HG02970 (cell line): ENCODE results near the gene WSCD2.

Experiments
- ATAC-seq: cut with Tn5 transposase; IDR thresholded peaks from one replicate; pipeline ENCODE4 v1.9.1; 2021; ENCODE audit warnings: mild to moderate bottlenecking, moderate library complexity, moderate number of reproducible peaks; ENCODE audit not compliant: unreplicated experiment, low FRiP score

Gene WSCD2

GRCh38 chr12:108129017-108129812 is at the start of gene WSCD2:
Gene WSCD2, plus strand, starts transcription at chr12:108129288. Its CDS starts 66,545 bp downstream, at chr12:108195833.
- no peak for ATAC-seq

GRCh38 chr12:108079721-108080120 is 49.4 kb upstream of the WSCD2 start:
- ATAC-seq = no peak

GRCh38 chr12:108080363-108080762 is 48.7 kb upstream of the WSCD2 start:
- no peak for ATAC-seq

GRCh38 chr12:108082485-108082884 is 46.6 kb upstream of the WSCD2 start:
- ATAC-seq = no peak

- no peak for ATAC-seq
Measured at GRCh38 chr12:108087900-108088299, 41.2 kb upstream of the WSCD2 start.

GRCh38 chr12:108090107-108090899 is 38.8 kb upstream of the WSCD2 start:
- ATAC-seq = no peak

GRCh38 chr12:108090932-108091678 is 38.0 kb upstream of the WSCD2 start:
- no peak for ATAC-seq

- ATAC-seq = no peak
Measured at GRCh38 chr12:108091679-108092051, 37.4 kb upstream of the WSCD2 start.

- no peak for ATAC-seq
Measured at GRCh38 chr12:108093209-108093608, 35.9 kb upstream of the WSCD2 start.

GRCh38 chr12:108094056-108094649 is 34.9 kb upstream of the WSCD2 start:
- ATAC-seq = no peak

- no peak for ATAC-seq
Measured at GRCh38 chr12:108097160-108097911, 31.8 kb upstream of the WSCD2 start.

GRCh38 chr12:108098374-108098773 is 30.7 kb upstream of the WSCD2 start:
- no peak for ATAC-seq

GRCh38 chr12:108099073-108099472 is 30.0 kb upstream of the WSCD2 start:
- no peak for ATAC-seq

- no peak for ATAC-seq
Measured at GRCh38 chr12:108099778-108100489, 29.2 kb upstream of the WSCD2 start.

GRCh38 chr12:108101605-108102175 is 27.4 kb upstream of the WSCD2 start:
- ATAC-seq = no peak

- ATAC-seq = no peak
Measured at GRCh38 chr12:108102363-108102762, 26.7 kb upstream of the WSCD2 start.

- ATAC-seq = no peak
Measured at GRCh38 chr12:108103087-108103486, 26.0 kb upstream of the WSCD2 start.

GRCh38 chr12:108103517-108103916 is 25.6 kb upstream of the WSCD2 start:
- ATAC-seq = no peak

GRCh38 chr12:108104657-108105056 is 24.4 kb upstream of the WSCD2 start:
- ATAC-seq = no peak
